Kidney tubule cell (primary cell): ENCODE measurements around the gene KLHL2.
"Not testable (repeated sequence)": the region's sequence is repeated elsewhere in the genome, so short reads cannot be mapped to it uniquely, and the experiment has no call there.

ENCODE experiments used
- DNase-seq: peaks from one replicate; pipeline ENCODE4 v3.0.0-alpha.2; 2018; ENCODE audit warnings: low spot score

The KLHL2 gene

DNA sequence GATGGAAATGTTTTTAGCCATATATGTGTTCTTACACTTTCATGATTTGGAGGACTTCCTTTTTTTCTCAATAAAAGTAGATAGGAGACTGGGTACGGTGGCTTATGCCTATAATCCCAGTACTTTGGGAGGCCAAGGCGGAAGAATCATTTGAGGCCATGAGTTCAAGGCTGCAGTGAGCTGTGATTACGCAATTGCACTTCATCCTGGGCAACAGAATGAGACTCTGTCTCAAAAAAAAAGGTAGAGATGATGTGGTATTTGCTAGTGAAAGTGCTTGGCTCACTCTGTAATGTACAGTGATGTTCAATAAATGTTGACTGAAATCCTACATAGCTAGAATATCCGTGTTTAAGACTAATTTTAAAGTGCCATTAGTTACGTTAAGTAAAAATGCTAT is 27.4 kb downstream of the KLHL2 start:
- DNase-seq: no peak

DNA sequence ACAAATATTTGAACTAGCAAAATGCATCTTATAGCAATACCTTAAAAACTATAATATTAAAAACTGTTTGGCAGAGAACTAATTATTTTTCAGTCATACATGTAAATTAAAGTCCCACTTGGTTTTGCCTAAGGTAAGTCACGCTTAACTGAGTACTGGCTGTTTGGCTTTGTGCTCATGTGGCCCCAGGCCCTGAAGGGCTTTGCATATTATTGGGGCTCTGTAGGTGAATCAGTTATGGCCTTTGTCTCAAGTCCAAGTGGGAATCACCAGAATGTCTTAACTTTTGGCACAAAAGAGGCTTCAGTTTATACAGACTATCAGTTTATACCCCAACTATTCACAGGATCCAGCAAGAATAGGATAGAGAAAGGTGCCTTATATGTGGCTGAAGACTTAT is 29.5 kb downstream of the KLHL2 start:
- not testable (repeated sequence) for DNase-seq

- DNase-seq: not testable (repeated sequence)
Measured at GRCh38 chr4:165238041-165238640, 30.8 kb downstream of the KLHL2 start.

- not testable (repeated sequence) for DNase-seq
Measured at GRCh38 chr4:165240761-165241160, 33.4 kb downstream of the KLHL2 start.

DNA sequence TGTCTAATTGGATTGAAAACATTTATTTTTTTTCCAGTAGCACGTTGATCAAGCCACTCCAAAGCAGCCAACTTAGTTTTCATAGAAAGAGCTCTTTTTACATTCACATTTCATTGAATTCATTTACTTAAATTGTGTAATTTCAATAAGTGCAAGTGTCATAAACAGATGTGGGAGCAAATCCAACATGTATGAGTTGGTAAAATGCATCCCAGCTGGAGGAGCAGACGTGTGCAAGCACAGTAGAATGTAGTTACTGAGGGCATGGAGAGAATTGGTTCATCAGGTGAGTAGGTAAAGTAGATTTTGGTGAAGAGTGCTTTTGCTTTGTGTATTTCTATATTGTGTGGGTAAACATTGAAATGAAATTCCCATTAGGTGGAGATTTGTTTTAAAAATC is 36.8 kb downstream of the KLHL2 start:
- not testable (repeated sequence) for DNase-seq

GRCh38 chr4:165244587-165245186 is 37.3 kb downstream of the KLHL2 start:
- DNase-seq: not testable (repeated sequence)

DNA sequence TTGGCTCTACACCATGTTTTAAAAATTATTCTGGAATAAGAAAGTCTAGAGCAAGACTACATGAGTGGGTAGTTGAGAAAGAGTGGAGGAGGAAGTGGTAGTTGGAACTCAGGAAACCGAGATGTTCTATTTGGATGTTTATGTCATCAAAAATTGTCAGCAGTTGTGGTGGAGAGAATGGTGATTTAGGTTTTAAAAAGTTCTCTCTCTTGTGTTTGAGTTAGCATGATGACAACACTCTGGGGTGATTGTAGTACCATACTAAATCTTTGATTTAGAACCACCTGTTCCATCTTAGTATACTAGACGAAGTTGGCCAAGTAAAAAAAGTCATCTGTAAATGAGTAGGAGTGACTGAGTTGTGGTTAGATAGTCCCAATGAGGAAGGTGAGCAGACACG is 40.7 kb downstream of the KLHL2 start:
- DNase-seq: no peak

- peak; percentile 69 for DNase-seq
Measured at GRCh38 chr4:165248904-165249303, 41.5 kb downstream of the KLHL2 start.

GRCh38 chr4:165254771-165255170 is 47.4 kb downstream of the KLHL2 start:
- not testable (repeated sequence) for DNase-seq

- DNase-seq: peak; percentile 85
Measured at GRCh38 chr4:165255439-165255838, 48.1 kb downstream of the KLHL2 start.

- not testable (repeated sequence) for DNase-seq
Measured at GRCh38 chr4:165256074-165256659, 48.8 kb downstream of the KLHL2 start.

- DNase-seq: not testable (repeated sequence)
Measured at GRCh38 chr4:165259776-165260175, 52.4 kb downstream of the KLHL2 start.

- not testable (repeated sequence) for DNase-seq
Measured at GRCh38 chr4:165262306-165262705, 54.9 kb downstream of the KLHL2 start.

DNA sequence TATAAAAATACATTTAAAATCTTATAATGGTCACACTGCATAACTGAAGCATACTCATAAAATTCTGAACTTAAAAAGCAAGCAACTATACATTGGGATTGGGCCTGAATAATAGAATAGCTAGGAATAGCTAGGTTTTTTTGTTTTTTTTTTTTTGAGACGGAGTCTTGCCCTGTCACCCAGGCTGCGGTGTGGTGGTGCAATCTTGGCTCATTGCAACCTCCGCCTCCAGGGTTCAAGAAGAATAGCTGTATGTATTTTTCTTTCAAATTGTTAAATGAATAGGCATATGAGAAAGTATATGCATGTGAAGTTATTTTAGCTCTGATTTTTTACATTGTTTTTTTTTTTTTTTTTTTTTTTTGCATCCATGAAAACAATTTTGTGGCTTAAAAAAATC is 56.1 kb downstream of the KLHL2 start:
- DNase-seq: not testable (repeated sequence)

GRCh38 chr4:165269931-165270330 is 62.6 kb downstream of the KLHL2 start:
- DNase-seq: not testable (repeated sequence)

GRCh38 chr4:165273443-165273842 is 66.1 kb downstream of the KLHL2 start:
- not testable (repeated sequence) for DNase-seq

- not testable (repeated sequence) for DNase-seq
Measured at GRCh38 chr4:165275357-165275756, 68.0 kb downstream of the KLHL2 start.

DNA sequence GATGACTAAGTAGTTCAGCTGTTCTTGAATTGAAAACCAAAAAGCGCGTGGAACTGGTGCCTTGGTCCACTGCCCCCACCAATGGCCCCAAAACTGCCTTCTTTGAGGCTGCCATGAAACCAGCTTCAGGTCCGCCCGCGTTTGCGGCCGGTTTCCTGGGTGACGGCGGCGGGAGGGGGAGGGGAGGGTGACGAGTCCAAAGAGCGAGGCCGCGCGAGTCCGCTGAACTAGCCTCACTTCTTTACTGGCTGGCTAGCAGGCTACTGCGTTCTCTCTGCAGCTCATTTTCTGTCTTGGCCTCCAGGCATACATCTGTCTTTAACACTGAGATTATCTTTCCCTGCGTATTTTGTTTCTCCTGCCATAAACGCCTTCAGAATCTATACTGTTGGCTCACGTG is 72.2 kb downstream of the KLHL2 start:
- not testable (repeated sequence) for DNase-seq

DNA sequence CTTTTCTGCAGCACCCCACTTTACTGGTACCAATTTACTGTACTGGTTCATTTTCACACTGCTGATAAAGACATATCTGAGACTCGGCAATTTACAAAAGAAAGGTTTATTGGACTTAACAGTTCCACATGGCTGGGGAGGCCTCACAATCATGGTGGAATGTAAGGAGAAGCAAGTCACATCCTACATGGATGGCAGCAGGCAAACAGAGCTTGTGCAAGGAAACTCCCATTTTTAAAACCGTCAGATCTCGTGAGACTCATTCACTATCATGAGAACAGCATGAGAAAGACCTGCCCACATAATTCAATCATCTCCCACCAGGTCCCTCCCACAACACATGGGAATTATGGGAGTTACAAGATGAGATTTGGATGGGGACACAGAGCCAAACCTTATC is 77.3 kb downstream of the KLHL2 start:
- DNase-seq: not testable (repeated sequence)

- DNase-seq: not testable (repeated sequence)
Measured at GRCh38 chr4:165286619-165287340, 79.4 kb downstream of the KLHL2 start.

- DNase-seq: no peak
Measured at GRCh38 chr4:165288226-165288625, 80.9 kb downstream of the KLHL2 start.

DNA sequence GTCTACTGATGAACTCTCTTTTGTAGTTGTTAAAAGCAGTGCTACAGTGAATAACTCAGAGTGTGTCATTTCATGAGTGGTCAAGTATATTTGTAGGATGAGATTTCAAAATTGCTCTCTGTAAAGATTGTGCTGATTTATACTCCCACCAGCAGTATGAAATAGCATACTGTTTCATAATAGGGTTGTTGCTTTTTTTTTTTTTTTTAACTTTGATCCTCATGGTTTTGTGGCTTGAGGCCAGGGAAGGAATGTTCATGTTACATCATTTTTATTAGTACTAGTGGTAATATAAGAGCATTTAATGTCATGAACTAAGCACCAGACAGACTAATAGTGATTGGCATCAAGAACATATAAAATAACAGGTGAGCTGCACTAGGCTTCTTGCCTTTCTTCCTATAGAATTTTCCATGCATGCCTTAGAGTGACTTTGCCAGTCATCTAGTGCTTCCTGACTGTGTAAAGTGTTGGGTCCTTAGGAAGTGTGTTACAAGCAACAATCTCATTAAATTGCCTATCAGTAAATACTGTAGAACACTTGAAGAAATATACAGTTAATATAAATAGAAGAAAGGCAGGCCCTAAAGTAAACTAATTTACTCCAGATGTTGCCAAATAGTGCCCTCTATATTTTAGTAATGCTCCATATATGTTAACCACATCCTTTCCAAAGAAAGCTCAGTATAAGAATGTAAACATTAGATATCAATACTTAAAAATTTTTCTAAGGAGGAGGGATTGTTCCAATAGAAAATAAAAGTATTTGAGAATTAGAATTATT is 81.5 kb downstream of the KLHL2 start:
- DNase-seq: peak; percentile 12
